Astrocyte (in vitro differentiated cells and primary cell): ENCODE results near the gene C1QA.

Experiments
- CTCF ChIP-seq: IDR thresholded peaks from 2 replicates; pipeline ENCODE4 v1.5.1; 2011; ENCODE audit warnings: low read depth, mild to moderate bottlenecking, inconsistent platforms, low read length, moderate library complexity; ENCODE audit not compliant: insufficient read depth
- EZH2 ChIP-seq: IDR thresholded peaks from 2 replicates; pipeline ENCODE4 v1.6.1; 2012; ENCODE audit warnings: mild to moderate bottlenecking, low read length, inconsistent platforms; ENCODE audit not compliant: insufficient read depth

GRCh38 chr1:22601610-22602009, 34.8 kb upstream of the C1QA start:
- TF ChIP-seq CTCF (no peak), EZH2 (no peak)
